HG03196 (cell line): ENCODE data around the gene HAPSTR1.

Source experiments
- ATAC-seq: cut with Tn5 transposase; IDR thresholded peaks from one replicate; pipeline ENCODE4 v1.9.1; 2021; ENCODE audit not compliant: unreplicated experiment

The HAPSTR1 gene

GRCh38 chr16:9122342-9122741 lies 30.9 kb downstream of the HAPSTR1 start:
- ATAC-seq = no peak

GRCh38 chr16:9122969-9123368 lies 31.5 kb downstream of the HAPSTR1 start:
- ATAC-seq = no peak

- no peak for ATAC-seq
Measured at GRCh38 chr16:9123401-9123800, 32.0 kb downstream of the HAPSTR1 start.

- peak; percentile 44 for ATAC-seq
Measured at GRCh38 chr16:9123871-9124270, 32.4 kb downstream of the HAPSTR1 start.

- ATAC-seq = no peak
Measured at GRCh38 chr16:9124444-9124843, 33.0 kb downstream of the HAPSTR1 start.

- ATAC-seq = no peak
Measured at GRCh38 chr16:9124908-9125584, 33.6 kb downstream of the HAPSTR1 start.

GRCh38 chr16:9125658-9126505 lies 34.4 kb downstream of the HAPSTR1 start:
- no peak for ATAC-seq

- ATAC-seq = no peak
Measured at GRCh38 chr16:9126609-9127008, 35.2 kb downstream of the HAPSTR1 start.

GRCh38 chr16:9128346-9129342 lies 37.2 kb downstream of the HAPSTR1 start:
- ATAC-seq = no peak

GRCh38 chr16:9134306-9134705 lies 42.9 kb downstream of the HAPSTR1 start:
- ATAC-seq = no peak

GRCh38 chr16:9134739-9135138 lies 43.3 kb downstream of the HAPSTR1 start:
- ATAC-seq = peak; percentile 60

GRCh38 chr16:9135797-9136196 lies 44.4 kb downstream of the HAPSTR1 start:
- ATAC-seq = peak; percentile 72

- no peak for ATAC-seq
Measured at GRCh38 chr16:9136596-9136995, 45.2 kb downstream of the HAPSTR1 start.

- ATAC-seq = no peak
Measured at GRCh38 chr16:9138021-9138680, 46.7 kb downstream of the HAPSTR1 start.

GRCh38 chr16:9138731-9139501 lies 47.5 kb downstream of the HAPSTR1 start:
- ATAC-seq = no peak

- no peak for ATAC-seq
Measured at GRCh38 chr16:9139965-9140364, 48.5 kb downstream of the HAPSTR1 start.
